GM13977 (cell line): ENCODE measurements around the gene TACC3.

Experiments
- DNase-seq: peaks from one replicate; pipeline ENCODE4 v3.0.0; 2012; ENCODE audit warnings: low spot score
- in situ Hi-C: fragments of 300-500 bp; cut with MboI; formaldehyde crosslinking; loops from one replicate; pipeline ENCODE4 v1.12.0; 2022; ENCODE audit warnings: low sequenced_read_pairs, low pct_unique_long_range_greater_than_20kb, mixed read lengths, inconsistent platforms; ENCODE audit not compliant: unreplicated experiment
- TF ChIP-seq, protein P1 (sequence below): IDR thresholded peaks from 2 replicates; pipeline ENCODE4 v1.5.1; 2012; ENCODE audit warnings: mild to moderate bottlenecking, control low read depth; ENCODE audit not compliant: insufficient read depth; ENCODE audit errors: extremely low read depth, missing control alignments

Gene TACC3

DNA sequence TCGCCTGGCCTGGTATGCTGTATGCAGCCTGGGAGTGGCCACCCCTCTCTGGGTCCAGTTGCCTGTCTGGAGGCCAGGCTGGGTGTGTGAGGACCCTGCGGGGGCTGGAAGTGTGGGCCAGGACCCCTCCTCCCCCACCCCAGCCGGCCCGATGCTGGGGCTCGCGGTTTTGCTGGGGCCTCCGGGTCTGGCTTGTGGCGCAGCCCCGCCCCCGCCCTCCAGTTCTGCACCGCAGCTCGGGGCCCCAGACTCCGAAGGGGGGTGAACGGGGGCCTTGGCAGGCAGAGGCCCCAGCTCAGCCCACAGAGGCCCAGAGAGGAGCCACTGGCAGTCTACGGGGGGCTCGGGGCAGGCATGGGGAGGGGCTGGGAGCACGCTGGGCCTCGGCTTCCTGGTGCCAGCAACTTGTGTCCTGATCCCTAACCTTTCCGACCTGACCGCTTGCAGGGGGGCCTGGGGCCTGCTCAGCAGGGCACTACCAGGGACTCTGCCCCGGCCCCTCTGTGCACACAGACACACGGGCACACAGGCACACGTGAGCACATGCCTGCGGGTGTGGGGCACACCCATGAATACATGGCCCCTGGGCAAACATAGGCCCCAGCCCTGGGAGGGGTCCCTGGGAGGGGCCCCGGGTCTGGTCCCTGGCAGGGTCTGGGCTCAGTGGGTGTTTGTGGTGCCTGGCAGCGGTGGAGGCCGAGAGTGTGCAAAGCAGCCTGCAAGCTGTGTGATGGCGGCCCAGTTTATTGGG, 50.4 kb downstream of the TACC3 start:
- peak; percentile 85 for DNase-seq
- in situ Hi-C loops: no loop called here

DNA sequence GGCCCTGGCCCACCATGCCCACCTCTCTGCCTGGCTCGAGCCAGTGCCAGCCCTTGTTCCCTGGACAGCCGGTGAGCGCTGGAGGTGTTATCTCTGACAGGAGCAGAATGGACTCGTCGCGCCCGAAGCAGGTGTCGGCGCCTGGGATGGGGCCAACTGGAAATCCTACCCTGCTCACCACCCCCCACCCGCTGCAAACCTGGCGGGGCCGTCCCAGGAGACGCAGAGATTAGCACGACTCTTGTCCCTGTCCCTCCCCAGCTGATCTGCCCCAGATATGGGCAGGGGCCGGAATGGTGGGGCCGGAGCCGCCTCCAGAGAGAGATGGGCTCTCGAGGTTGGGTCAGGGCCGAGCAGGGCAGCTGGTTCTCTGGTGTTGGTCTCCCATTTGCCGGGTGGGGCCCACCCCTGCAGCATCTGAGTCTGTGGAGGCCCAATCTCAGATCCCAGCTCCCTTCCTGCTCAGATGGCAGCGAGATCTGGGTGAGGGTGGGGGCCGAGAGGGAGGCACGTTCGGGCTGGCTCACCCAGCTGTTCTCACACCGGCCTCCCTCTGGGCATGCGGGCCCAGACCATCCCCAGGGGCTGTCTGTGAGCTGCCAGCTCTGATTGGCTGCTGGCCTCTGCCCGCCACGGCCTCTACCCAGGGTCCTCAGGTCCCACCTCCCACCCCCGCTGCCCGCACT, 51.7 kb downstream of the TACC3 start:
- TF ChIP-seq, protein P1, sequence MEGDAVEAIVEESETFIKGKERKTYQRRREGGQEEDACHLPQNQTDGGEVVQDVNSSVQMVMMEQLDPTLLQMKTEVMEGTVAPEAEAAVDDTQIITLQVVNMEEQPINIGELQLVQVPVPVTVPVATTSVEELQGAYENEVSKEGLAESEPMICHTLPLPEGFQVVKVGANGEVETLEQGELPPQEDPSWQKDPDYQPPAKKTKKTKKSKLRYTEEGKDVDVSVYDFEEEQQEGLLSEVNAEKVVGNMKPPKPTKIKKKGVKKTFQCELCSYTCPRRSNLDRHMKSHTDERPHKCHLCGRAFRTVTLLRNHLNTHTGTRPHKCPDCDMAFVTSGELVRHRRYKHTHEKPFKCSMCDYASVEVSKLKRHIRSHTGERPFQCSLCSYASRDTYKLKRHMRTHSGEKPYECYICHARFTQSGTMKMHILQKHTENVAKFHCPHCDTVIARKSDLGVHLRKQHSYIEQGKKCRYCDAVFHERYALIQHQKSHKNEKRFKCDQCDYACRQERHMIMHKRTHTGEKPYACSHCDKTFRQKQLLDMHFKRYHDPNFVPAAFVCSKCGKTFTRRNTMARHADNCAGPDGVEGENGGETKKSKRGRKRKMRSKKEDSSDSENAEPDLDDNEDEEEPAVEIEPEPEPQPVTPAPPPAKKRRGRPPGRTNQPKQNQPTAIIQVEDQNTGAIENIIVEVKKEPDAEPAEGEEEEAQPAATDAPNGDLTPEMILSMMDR: no peak
- in situ Hi-C loops: no loop called here
- no peak for DNase-seq

More for the DNA sequence above, 50.4 kb downstream of the TACC3 start:
- TF ChIP-seq, protein P1: no peak

DNA sequence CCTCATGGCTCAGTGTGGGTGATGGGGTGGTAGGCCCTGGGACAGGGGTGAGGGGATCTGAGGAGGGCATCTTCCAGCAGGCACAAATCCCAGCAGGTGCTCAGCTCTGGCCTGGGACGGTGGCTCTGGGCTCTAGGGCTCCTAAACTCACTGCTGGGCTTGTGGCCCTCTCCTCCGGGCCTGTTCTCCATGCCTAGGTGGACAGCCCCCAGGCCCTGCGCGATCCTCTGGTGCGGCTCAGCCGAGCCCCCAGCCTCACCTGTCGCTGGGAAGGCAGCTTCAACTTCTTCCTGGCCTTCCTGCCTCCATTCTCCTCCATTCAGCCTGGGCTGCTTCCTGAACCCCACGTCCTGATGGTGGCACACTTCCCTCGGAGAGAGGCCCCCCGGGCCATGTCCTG, 52.4 kb downstream of the TACC3 start:
- in situ Hi-C loops: no loop called here
- no peak for DNase-seq
- TF ChIP-seq, protein P1: no peak

DNA sequence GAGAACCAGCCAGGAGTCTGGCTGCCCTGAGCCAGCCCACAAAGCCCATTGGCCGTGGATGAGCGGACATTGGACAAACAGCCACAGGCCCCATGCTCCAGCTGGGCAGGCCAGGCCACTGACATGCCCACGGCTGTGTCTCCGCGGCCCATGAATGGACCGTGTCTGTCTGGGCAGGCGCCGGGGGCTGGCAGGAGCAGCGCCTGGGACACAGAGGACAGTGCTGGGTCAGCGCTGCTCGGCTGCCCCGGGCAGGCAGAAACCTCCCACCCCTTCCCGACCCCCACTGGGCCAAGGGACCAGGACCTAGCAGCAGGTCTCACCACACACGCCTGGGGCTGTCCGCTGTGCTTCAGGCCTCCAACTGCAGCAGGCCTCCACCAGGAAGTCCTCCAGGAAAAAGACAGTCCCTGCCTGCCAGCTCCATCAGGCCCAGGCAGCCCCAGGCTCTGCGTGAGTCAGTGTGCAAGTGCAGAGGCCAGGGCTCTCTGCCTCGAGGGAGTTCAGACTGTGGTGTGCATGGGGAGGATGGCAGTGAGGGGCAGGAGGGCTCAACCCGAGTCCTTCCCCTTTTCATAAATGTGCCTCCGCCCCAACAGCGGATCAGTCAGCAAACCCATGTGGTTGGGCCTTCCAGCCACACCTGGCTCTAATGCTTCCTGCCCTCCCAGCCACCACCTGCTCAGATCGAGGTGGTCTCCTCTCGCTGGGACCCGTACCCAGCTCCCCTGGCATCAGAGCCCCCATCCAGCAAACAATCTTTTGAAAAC, 54.6 kb downstream of the TACC3 start:
- in situ Hi-C loops: no loop called here
- no peak for DNase-seq

DNA sequence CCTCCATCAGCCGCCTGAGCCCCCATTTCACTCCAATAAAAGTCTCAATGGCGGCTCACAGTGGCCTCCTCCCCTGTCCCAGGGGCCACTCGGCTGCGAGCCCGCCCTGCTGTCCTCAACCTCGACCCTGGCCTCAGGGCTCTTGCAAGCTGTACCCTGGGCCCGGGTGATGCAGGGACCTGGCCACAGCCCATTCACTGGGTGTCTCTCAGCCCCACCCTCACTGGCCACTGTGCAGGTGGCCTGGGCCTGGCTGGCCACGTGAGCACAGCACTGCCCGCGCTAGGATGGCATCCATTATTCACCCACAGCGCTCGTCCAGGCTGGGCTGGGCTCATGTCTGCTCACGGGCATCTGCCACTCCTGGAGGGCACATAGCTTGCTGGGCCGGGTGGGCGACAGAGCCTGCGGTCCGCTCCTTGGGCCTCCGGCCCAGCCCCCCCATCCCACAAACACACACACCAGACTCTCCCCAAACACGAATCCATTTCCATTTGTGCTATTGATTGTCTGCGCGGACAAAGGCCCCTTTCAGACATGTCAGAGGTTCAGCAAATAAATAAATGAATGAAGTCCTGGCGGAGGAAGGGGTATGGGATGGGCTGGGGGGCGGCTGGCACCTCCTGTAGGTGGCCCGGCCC, 55.3 kb downstream of the TACC3 start:
- TF ChIP-seq, protein P1: no peak
- no peak for DNase-seq
- in situ Hi-C loops: no loop called here

More for the DNA sequence above, 54.6 kb downstream of the TACC3 start:
- TF ChIP-seq, protein P1: no peak
